UCSD-AML1 (cell line): Measurements from ENCODE around the gene EPS15.
"Not testable (repeated sequence)": the region's sequence is repeated elsewhere in the genome, so short reads cannot be mapped to it uniquely, and the experiment has no call there.

ENCODE experiments used
- DNase-seq: peaks from one replicate; lab custom pipeline; 2025; ENCODE audit not compliant: unreplicated experiment; lab: John Stamatoyannopoulos, UW

The EPS15 gene

DNA sequence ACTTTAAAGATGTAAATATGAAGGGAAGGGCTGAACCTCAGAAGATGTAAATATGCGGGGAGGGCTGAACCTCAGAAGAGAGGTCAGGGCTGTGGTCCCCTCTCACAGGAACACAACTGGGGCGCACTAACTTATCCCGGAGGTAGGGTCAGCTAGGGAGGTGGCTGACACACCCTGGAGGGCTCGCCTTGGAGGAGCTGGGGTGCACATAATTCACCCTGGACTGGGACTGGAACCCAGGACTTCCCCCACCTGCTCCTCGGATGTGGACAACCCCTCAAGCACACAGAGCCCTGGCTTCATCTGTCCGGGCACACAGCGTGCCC, 174.8 kb downstream of the EPS15 start:
- no peak for DNase-seq

DNA sequence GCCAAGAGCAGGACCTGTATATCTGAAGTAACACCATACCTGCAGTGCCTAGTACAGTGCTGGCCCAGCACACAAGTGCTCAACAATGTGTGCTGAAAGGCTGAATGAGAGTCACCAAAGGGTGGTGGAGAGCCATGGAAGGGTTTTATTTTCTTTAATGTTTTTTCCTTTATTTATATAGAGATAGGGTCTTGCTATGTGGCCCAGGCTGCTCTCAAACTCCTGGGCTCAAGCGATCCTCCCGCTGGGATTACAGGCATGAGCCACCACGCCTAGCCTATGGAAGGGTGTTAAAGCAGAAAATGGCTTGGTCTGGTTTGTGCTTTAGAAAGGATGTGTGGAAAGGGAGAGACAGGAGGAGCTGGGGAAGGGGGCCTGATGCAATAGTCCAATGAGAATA, 175.4 kb downstream of the EPS15 start:
- no peak for DNase-seq

GRCh38 chr1:51342591-51343206, 176.4 kb downstream of the EPS15 start:
- DNase-seq, result no peak

DNA sequence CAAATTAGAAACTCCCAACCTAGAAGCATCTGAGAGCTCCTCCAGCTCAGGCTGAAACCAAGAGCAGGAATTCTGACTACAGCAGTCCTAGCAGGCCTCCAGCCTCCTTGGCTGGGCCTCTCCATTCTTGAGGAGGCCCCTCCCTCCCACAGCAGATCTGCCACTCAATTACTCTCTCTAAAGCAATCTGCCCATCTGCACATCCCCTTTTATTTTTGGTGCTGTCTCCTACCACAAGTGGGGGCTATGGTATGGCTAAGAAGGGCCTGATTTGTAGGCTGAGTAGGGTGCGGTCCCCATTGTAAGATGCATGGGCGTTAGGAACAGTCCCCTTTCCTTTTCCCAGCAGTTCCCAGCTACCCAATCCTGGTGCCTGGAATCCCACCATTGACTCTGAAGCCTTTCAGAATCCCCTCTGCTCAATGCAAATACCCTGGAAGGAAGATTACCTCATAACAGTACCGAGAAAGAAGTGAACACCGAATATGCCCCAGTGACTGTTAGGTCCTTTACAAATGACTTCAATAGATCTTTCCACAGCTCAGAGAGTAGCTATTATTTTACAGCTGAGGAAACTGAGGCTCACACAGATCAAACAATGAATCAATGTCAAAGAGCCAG, 177.1 kb downstream of the EPS15 start:
- DNase-seq, result no peak

- DNase-seq, result no peak
Measured at GRCh38 chr1:51340380-51340779, 178.7 kb downstream of the EPS15 start.

DNA sequence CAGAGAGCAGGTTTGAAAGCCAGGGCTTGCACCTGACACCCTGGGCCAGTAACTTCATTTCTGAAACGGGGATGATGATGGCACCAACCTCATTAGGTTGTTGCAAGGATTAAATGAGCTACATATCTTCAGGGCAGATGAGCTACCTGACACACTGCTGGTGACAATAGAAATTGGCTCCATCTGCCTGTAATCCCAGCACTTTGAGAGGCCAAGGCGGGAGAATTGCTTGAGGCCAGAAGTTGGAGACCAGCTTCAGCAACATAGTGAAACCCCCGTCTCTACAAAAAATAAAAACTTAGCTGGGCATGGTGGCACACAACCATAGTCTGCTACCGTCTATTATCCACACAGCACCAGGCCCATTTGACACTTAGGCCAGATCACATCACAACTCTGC, 182.4 kb downstream of the EPS15 start:
- DNase-seq, result no peak

GRCh38 chr1:51336004-51336403, 183.1 kb downstream of the EPS15 start:
- no peak for DNase-seq

DNA sequence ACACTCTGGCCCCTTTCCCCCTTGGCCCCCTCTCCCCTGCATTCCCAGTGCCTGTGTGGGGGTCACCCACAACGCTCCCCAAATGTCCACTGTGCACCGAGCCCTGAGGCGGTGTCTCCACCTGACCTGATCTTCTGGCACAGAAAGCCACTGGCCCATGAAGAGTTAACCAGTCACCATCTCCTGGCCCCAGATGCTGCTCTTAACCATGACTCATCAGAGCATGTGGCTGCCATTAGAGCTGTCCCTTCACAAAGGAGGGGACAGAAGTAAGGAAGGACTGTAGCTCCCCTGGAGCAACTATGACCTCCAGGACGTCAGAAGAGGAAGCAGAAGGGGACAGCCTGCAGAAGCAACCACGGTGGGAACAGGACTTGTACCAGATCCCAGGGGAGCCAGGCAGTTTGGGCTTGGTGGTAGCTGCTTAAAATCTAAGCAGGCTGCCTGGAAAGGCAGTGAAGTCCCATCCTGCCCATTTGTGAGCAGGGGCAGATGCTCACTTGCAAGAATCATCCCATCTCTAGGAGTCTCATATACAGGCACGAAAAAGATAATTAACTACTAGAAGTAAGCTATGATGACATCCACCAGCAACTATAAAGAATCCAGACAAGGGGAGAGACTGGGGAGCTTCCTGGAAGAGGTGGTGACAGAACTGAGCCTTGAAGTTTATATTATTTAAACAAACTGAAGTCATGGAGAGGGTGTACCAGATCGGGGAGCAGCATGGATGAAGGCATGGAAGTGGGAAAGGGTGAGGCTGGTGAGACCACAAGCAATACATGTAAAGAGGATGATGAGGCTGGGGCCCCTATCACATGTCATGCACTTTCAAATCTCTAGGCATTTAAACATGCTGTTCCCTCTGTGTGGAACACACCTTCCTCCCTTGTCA, 187.6 kb downstream of the EPS15 start:
- DNase-seq, result peak; percentile 31

DNA sequence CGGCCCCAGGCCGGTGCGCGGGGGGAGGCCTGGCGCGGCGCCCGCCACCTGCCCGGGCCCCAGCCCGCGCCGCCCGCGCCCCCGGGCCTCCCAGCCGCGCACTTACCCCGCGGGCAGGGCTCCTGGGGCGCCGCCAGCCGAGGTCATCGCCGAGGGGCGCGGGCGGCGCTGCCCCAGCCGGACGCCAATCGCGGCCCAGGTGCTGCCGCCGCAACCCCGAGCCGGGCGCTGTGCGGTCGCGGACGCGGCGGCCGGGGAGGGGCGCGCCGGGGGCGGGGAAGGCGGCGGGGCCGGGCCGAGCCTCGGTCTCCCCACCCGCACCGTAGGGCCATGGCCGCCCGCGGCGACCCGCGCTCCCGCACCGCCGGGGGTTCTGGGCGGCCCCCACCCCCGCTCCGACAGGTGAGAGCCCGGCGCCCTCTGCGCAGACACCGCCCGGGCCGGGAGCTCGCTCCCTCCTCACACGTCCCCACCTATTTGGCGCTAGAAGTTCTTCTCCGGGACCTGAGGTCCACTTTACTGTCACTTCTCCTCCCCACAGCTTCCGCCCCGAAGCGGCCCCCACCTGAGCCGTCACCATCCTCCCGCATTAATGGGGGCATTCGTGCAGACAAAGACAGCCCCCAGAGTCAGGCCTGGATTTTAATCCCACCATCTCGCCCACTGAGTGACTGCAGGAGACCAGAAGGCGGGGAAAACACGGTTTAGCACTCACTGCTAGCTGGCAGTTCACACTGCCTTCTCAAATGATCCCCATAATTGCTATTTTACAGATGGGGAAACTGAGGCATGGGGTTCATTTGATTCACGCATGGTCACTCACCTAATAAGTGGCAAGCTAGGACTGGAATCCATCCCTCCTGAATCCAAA, 188.5 kb downstream of the EPS15 start, which contains the start of gene TTC39A:
Gene TTC39A (minus strand): TSS at position 232 of the 871 bp plus-strand sequence. CDS start 85 bp downstream, at position 147.
- no peak for DNase-seq

GRCh38 chr1:51329443-51330325, 189.4 kb downstream of the EPS15 start:
- no peak for DNase-seq

GRCh38 chr1:51328926-51329325, 190.1 kb downstream of the EPS15 start:
- no peak for DNase-seq

DNA sequence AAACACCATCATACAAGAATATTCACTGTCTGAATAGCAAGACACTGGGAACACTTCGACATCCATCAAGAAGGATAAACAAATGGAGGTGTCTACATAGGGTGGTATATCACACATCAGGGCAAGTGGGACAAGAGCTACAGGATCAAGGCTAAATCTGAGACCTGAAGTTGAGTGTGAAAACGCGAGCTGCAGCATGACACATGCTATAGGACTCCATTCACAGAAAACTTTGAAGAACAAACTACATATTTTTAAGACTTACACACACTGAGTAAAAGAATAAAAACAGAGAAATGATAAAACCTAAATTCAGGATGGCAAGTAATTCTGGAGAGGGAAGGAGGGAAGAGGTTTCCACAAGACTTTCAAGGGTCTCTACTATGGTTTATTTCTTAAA, 190.8 kb downstream of the EPS15 start:
- no peak for DNase-seq

DNA sequence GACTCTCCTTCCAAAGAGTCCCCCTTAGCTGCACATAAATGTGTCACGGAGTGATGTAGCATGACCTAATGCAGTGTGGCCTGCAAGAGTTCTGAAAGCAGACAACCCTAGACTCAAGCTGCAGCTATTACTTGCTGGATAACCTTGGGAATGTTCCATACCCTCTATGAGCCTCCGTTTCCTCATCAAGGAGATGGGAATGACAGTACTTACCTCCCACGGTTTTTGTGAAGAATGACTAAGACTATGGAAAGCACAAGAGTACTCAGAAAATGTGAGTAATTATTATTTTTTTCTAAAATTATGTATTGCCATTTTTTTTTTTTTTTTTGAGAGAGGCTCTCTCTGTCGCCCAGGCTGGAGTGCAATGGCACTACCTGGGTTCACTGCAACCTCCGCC, 191.7 kb downstream of the EPS15 start:
- no peak for DNase-seq

DNA sequence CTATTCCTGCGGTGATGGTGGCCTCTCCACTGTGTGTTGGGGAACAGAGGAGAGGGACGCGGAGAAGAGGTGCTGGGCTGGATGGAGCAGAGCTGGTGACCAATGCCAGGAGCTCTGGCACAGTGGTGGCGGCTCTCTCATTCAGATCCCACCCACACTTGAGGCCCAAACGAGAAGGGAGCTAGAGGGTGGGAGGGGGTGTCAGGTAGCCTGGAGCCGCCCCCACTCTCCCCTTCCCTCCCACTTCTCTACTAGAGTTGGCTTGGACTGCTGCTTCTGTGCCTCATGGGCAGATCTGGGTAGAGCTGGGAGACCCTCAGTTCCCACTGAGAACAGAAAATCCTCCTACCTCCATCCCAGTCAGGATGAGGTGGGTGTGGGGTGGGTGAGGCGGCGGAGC, 192.2 kb downstream of the EPS15 start:
- no peak for DNase-seq

DNA sequence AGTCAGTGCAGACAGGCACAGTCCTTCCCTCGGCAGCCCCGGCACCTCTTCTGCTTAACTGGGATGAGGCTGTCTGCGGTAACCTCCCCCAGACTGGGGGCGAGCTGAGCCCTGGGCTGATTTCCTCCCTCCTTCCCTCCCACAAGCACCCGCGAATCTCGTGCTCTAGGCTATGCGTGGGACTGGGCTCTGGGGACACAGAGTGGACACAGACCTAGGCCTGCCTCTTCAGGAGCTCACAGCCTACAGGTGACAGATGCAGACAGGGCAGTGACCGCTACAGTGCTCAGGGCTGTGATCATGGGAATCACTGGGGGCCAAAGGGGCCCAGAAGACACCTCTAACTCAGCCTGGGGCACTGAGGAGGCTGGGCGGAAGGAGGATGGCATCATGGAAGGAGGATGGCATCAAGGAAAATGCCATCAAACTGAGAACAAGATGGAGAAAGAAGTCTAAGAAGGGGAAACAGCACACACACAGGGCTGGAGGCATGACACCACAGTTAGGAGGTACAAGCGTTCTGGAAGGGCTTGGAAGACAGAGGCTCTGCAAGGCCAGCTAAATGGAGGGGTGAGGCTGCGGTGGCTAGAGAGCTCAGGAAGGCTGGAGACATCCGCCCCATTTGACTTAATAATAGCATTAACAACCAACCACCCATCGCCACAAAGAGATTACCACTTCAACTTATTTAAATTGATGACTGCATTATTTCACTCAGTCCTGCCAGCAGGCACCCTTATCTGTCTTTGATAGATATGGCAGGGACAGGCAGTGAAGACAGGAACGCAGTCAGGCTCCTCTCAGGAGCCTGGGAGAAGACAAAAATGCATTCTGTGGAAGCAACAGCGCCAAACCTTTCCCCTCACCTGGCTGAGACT, 192.9 kb downstream of the EPS15 start:
- no peak for DNase-seq

DNA sequence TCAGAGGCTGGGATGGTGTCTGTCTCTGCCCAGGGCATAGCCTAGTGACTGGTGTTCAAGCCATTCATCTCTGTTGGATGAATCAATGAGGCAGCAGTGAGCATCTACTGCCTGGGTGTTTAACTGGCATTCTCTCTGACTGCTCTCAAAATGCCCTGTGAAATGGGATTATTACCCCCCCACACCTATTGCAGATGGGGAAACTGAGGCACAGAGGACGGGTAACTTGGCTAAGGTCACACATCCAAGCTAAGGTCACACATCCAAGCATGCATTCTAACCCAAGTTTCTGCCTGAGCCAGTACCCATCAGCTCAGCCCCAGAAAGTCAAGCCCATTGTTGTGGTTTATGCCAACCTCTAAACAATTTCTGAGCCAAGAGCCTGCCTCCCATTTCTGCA, 193.7 kb downstream of the EPS15 start:
- DNase-seq, result no peak

- not testable (repeated sequence) for DNase-seq
Measured at GRCh38 chr1:51325011-51325385, 194.1 kb downstream of the EPS15 start.

DNA sequence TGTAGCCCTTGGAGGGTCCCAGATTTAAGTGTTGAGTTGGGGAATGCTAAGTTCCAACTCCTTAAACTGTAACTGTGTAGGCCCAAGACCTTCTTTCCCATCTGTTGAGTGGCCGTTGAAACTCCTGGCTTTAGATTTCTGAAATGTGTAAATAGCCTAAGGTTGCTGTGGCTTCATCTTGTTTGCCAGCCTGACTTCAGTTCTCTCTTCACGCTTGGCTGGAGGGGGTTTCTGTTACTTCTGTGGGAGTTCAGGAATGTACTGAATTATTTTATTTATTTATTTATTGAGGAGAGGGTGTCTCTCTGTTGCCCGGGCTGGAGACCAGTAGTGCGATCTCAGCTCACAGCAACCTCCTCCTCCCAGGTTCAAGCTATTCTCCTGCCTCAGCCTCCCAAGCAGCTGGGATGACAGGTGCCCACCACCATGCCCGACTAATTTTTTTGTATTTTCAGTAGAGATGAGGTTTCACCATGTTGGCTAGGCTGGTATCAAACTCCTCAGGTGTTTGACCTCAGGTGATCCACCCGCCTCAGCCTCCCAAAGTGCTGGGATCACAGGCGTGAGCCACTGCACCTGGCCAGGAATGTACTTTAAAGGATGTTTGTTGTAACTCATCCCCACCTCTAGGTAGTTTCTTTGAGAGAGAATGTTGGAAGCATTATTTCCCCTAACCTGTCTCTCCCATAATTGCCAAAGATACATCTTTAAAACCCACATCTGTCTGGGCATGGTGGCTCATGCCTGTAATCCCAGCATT, 194.6 kb downstream of the EPS15 start:
- DNase-seq, result no peak

DNA sequence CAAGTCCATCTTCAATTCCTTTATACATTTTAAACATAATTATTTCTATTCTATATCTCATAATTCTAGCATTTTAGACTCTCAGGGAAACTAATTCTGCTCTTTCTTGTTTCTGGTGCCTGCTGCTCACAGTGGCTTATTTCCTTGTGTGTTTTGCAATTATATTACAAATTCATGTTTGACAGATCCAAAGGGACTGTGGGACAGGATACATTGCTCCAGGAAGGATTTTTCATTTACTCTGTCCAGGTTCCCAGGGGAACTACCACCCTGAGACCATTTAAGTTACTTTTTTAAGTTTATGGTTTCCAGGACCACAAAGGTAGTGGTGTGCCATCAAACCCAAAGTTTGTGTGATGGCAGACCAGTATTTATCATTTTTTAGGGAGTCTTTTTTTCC, 195.3 kb downstream of the EPS15 start:
- no peak for DNase-seq
